Measurements from ENCODE around the gene NR1I2.

DNA sequence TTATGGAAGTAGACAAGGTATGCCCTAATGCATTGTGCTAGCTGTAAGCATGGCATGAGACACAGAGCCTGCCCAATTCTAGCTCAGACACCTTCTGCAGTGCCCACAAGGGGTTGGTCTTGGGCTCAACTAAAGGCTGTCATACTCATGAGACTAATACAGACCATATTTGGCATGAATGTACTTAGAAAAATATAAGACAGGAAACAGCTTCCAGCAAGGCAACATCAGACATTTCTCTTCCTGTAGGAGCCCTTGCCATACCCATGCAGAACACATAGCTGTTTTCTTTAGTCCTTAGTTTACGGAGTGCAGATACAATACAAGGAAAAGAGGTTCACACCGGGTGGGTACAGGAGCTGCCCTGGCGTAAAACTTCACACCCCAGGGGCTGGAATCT lies 30.5 kb upstream of the NR1I2 start:
- TF ChIP-seq CTCF (IDR thresholded peaks at IDR 0.05) = no peak
- TF ChIP-seq POLR2A (IDR thresholded peaks at IDR 0.05) = no peak
